ENCODE data around the gene PLCD3. TPM values are rescaled to one million over a fixed set of nuclear protein-coding genes. Genes with fewer than 3 reads are reported as not detected.
A peak's percentile ranks its signal among the peaks of the same experiment; 100 is the strongest.
"Not testable (repeated sequence)": the region's sequence is repeated elsewhere in the genome, so short reads cannot be mapped to it uniquely, and the experiment has no call there.

The PLCD3 gene
- total RNA-seq, 1 experiment from 2014 or later, result 88.5 TPM

DNA sequence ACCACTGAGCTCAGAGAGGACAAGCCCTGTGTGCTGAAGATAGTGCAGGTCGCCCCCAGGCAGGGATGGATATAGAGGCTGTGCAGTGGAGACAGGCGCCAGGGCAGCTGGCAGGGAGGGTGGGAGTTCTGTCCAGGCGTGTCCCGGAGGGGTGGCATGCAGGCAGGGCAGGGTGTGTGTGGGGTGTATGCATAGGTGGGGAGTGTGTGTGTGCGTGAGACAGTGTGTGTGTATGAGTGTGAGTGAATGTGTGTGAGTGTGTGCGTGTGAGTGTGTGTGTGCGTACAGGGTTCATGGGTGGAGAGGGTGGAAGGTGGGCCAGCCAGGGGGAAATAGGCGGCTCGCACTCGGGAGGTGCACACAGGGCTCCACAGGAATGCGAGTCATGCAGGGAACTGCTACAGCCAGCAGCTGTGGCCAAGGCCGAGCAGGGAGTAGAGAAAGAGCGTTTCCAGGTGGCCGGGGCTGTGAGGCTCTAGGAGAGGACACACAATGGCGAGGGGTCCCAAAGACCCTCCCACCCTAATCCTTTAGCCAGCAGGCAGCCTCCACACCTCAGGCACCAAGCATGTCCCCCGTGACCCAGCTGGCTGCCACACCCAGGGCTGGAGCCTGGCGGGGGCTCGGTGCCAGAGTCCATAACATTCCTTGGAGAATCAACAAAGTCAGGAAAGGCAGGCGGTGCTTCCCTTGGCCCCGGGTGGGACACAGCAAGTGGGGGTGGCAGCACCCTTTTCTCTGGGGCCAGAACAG lies 4.6 kb downstream of the PLCD3 start:
- Mint-ChIP-seq H3K27ac (ENCODE audit: unreplicated experiment) (peak overlapping the region; percentile 97), H3K27me3 (ENCODE audit: insufficient read depth, unreplicated experiment) (no peaks in the 10 kb centered on the region), H3K36me3 (ENCODE audit: insufficient read depth, unreplicated experiment) (peaks cover 43% of the 10 kb centered on the region), H3K9me3 (ENCODE audit: unreplicated experiment) (no peaks in the 10 kb centered on the region), H3K4me3 (ENCODE audit: unreplicated experiment) (peak overlapping the region; percentile 23), H3K4me1 (ENCODE audit: low read depth, unreplicated experiment) (peaks cover 43% of the 10 kb centered on the region)
- intact Hi-C loops (cut with micrococcal nuclease; ENCODE audit: unreplicated experiment), result no loop called here
- BruUV-seq (replicated peaks), result no TSS peak
- ChIA-PET POLR2A (interaction anchor here (1.4 kb wide), 1 partner anchor 21 kb away, joined by 3 read pairs; the partner anchor contains the start of gene HEXIM1), CTCF (interaction anchor here (0.5 to 1.3 kb wide), 3 partner anchors 8 to 170 kb away, joined by 3 to 5 read pairs (median 4); partner anchors contain the start of gene ACBD4)
- no peak overlapping the region for H3K4me3 ChIP-seq (ENCODE audit: low read depth, low read length)
- no peaks in the 10 kb centered on the region; the same call in 1 of the 2 replicates for H3K36me3 ChIP-seq (ENCODE audit: control insufficient read depth, insufficient read depth, low read length)
- DNase-seq, result peak; percentile 53 to 74
- TF ChIP-seq, protein P1, sequence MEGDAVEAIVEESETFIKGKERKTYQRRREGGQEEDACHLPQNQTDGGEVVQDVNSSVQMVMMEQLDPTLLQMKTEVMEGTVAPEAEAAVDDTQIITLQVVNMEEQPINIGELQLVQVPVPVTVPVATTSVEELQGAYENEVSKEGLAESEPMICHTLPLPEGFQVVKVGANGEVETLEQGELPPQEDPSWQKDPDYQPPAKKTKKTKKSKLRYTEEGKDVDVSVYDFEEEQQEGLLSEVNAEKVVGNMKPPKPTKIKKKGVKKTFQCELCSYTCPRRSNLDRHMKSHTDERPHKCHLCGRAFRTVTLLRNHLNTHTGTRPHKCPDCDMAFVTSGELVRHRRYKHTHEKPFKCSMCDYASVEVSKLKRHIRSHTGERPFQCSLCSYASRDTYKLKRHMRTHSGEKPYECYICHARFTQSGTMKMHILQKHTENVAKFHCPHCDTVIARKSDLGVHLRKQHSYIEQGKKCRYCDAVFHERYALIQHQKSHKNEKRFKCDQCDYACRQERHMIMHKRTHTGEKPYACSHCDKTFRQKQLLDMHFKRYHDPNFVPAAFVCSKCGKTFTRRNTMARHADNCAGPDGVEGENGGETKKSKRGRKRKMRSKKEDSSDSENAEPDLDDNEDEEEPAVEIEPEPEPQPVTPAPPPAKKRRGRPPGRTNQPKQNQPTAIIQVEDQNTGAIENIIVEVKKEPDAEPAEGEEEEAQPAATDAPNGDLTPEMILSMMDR (IDR thresholded peaks at IDR 0.05; ENCODE audit: insufficient read depth in 1 of 2, low read depth in 1 of 2, low read length in 1 of 2, severe bottlenecking in 1 of 2, unreplicated experiment in 1 of 2), result no peak
- no peaks in the 10 kb centered on the region for H3K27me3 ChIP-seq (replicated peaks; ENCODE audit: control insufficient read depth, insufficient read depth, low read length)
- peaks cover 69% of the 10 kb centered on the region for H3K4me1 ChIP-seq
- H3K9me3 ChIP-seq, result no peaks in the 10 kb centered on the region

DNA sequence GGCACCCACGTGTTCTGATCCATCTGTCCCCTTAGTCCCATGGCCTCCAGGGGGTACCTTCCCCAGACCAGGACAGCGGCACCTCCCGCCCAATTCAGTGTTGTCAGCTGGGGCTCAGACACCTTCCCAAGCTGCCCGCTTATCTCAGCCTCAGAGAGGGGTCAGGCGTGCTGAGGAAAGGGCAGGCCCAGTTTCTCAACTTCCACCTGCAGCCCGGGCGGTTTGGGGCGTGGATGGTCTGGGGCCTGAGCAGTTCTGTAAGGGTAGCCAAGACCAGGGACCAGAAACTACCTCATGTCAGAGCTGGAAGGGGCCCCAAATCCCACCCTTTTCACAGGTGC lies 5.1 kb downstream of the PLCD3 start:
- ChIA-PET POLR2A (interaction anchor here (1.4 kb wide), 1 partner anchor 21 kb away, joined by 3 read pairs; the partner anchor contains the start of gene HEXIM1), CTCF (interaction anchor here (0.6 to 1.3 kb wide), 2 partner anchors 8 to 169 kb away, joined by 3 to 5 read pairs; partner anchors contain the start of gene ACBD4)
- DNase-seq, result no peak
- BruUV-seq (replicated peaks), result no TSS peak
- Mint-ChIP-seq H3K9me3 (ENCODE audit: unreplicated experiment) (no peaks in the 10 kb centered on the region), H3K4me1 (ENCODE audit: low read depth, unreplicated experiment) (peaks cover 44% of the 10 kb centered on the region), H3K27me3 (ENCODE audit: insufficient read depth, unreplicated experiment) (no peaks in the 10 kb centered on the region), H3K36me3 (ENCODE audit: insufficient read depth, unreplicated experiment) (peaks cover 42% of the 10 kb centered on the region), H3K27ac (ENCODE audit: unreplicated experiment) (peak overlapping the region; percentile 97), H3K4me3 (ENCODE audit: unreplicated experiment) (peak overlapping the region; percentile 23)
- intact Hi-C loops (cut with micrococcal nuclease; ENCODE audit: unreplicated experiment), result no loop called here
- H3K27me3 ChIP-seq (replicated peaks; ENCODE audit: control insufficient read depth, insufficient read depth, low read length), result no peaks in the 10 kb centered on the region
- H3K4me1 ChIP-seq, result peaks cover 75% of the 10 kb centered on the region
- TF ChIP-seq, protein P1 (IDR thresholded peaks at IDR 0.05; ENCODE audit: insufficient read depth in 1 of 2, low read depth in 1 of 2, low read length in 1 of 2, severe bottlenecking in 1 of 2, unreplicated experiment in 1 of 2), result no peak
- no peaks in the 10 kb centered on the region for H3K9me3 ChIP-seq
- no peaks in the 10 kb centered on the region; the same call in 1 of the 2 replicates for H3K36me3 ChIP-seq (ENCODE audit: control insufficient read depth, insufficient read depth, low read length)
- H3K4me3 ChIP-seq (ENCODE audit: low read depth, low read length), result no peak overlapping the region

DNA sequence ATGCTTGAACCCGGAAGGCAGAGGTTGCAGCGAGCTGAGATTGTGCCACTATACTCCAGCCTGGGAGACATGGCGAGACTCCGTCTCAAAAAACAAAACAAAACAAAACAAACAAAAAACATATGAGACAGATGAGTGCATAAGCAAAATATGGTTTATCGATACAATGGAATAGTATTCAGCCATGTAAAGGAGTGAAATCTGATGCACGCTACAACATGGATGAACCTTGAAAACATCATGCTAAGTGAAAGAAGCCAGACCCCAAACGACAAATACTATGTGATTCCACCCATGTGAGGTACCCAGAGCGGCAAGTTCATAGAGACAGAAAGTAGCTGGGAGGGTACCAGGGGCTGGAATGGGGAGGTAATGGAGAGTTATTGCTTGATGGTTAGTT lies 6.8 kb downstream of the PLCD3 start:
- H3K4me1 Mint-ChIP-seq (ENCODE audit: low read depth, unreplicated experiment), result peaks cover 34% of the 10 kb centered on the region
- no peaks in the 10 kb centered on the region for H3K9me3 ChIP-seq
- H3K27ac Mint-ChIP-seq (ENCODE audit: unreplicated experiment), result peak overlapping the region; percentile 13
- BruUV-seq (replicated peaks), result no TSS peak
- ChIA-PET POLR2A (no interaction called here), CTCF (interaction anchor here (2.7 kb wide), 1 partner anchor 10 kb away, joined by 8 read pairs; the partner anchor contains the start of gene ACBD4)
- TF ChIP-seq, protein P1 (IDR thresholded peaks at IDR 0.05; ENCODE audit: insufficient read depth in 1 of 2, low read depth in 1 of 2, low read length in 1 of 2, severe bottlenecking in 1 of 2, unreplicated experiment in 1 of 2), result no peak
- H3K36me3 Mint-ChIP-seq (ENCODE audit: insufficient read depth, unreplicated experiment), result peaks cover 39% of the 10 kb centered on the region
- no peaks in the 10 kb centered on the region for H3K9me3 Mint-ChIP-seq (ENCODE audit: unreplicated experiment)
- H3K27me3 Mint-ChIP-seq (ENCODE audit: insufficient read depth, unreplicated experiment), result no peaks in the 10 kb centered on the region
- DNase-seq, result no peak
- no peak overlapping the region for H3K4me3 ChIP-seq (ENCODE audit: low read depth, low read length)
- no peak overlapping the region for H3K4me3 Mint-ChIP-seq (ENCODE audit: unreplicated experiment)
- H3K4me1 ChIP-seq, result peaks cover 69% of the 10 kb centered on the region
- H3K27me3 ChIP-seq (replicated peaks; ENCODE audit: control insufficient read depth, insufficient read depth, low read length), result no peaks in the 10 kb centered on the region
- intact Hi-C loops (cut with micrococcal nuclease; ENCODE audit: unreplicated experiment), result no loop called here
- H3K36me3 ChIP-seq (ENCODE audit: control insufficient read depth, insufficient read depth, low read length), result no peaks in the 10 kb centered on the region; the same call in 1 of the 2 replicates

DNA sequence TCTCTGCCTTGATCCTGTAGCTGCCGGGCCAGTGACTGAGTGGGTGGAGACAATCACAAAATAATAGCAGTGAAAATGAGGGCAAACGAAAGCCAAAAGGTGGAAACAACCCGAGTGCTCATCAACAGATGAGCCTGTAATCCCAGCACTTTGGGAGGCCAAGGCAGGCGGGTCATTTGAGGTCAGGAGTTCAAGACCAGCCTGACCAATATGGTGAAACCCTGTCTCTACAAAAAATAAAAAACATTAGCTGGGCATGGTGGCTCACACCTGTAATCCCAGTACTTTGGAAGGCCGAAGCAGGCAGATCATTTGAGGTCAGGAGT lies 7.6 kb downstream of the PLCD3 start:
- Mint-ChIP-seq H3K36me3 (ENCODE audit: insufficient read depth, unreplicated experiment) (peaks cover 39% of the 10 kb centered on the region), H3K27ac (ENCODE audit: unreplicated experiment) (peak overlapping the region; percentile 67), H3K4me1 (ENCODE audit: low read depth, unreplicated experiment) (peaks cover 31% of the 10 kb centered on the region)
- H3K27me3 ChIP-seq (replicated peaks; ENCODE audit: control insufficient read depth, insufficient read depth, low read length); H3K9me3 ChIP-seq; H3K36me3 ChIP-seq (ENCODE audit: control insufficient read depth, insufficient read depth, low read length); POLR2A ChIA-PET; intact Hi-C loops (cut with micrococcal nuclease; ENCODE audit: unreplicated experiment); H3K9me3 Mint-ChIP-seq (ENCODE audit: unreplicated experiment); H3K27me3 Mint-ChIP-seq (ENCODE audit: insufficient read depth, unreplicated experiment); BruUV-seq (replicated peaks); DNase-seq; H3K4me3 Mint-ChIP-seq (ENCODE audit: unreplicated experiment); H3K4me3 ChIP-seq (ENCODE audit: low read depth, low read length): not testable (repeated sequence)
- CTCF ChIA-PET, result interaction anchor here (2.7 kb wide), 1 partner anchor 11 kb away, joined by 8 read pairs; the partner anchor contains the start of gene ACBD4
- peaks cover 62% of the 10 kb centered on the region for H3K4me1 ChIP-seq
